ENCODE results near the gene EMP1.

DNA sequence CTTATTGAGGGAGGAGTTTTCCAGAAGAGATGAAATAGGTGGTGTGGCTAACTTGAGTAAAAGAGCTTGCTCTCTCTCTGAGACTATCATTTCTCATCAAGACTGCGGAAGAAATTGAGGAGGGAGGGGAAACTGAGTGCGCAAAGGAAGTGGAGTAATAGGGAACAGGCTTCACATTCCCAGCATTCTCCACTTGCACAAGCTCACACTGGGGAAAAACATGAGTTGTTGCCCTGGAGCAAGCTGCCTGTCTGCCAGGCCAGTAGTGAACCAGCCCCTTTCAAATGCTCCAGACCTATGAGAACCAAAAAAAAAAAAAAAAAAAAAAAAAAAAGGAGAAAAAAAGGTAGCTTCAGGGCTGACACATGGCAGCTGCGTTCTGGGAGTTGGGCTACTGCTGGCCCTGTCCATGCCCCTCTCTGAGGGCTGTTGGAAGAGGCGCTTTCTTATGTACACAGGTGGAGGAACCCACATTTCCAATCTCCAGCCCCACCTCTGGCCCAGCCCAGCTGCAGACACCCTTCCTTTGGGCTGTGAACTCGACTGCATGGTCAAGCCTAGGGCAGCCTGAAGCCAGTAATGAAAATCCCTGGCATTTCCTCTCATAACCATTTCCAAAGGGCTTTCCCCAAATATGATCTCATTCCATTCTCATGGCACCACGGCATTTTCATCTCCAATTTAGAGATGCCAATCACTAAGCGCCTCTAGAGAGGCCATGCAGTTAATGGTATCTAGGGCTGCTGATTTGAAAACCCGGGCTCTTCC lies 32.5 kb upstream of the EMP1 start:
- no peak for TF ChIP-seq EZH2 (IDR thresholded peaks at IDR 0.05; ENCODE audit: borderline replicate concordance, low read length)
- TF ChIP-seq, protein P1, sequence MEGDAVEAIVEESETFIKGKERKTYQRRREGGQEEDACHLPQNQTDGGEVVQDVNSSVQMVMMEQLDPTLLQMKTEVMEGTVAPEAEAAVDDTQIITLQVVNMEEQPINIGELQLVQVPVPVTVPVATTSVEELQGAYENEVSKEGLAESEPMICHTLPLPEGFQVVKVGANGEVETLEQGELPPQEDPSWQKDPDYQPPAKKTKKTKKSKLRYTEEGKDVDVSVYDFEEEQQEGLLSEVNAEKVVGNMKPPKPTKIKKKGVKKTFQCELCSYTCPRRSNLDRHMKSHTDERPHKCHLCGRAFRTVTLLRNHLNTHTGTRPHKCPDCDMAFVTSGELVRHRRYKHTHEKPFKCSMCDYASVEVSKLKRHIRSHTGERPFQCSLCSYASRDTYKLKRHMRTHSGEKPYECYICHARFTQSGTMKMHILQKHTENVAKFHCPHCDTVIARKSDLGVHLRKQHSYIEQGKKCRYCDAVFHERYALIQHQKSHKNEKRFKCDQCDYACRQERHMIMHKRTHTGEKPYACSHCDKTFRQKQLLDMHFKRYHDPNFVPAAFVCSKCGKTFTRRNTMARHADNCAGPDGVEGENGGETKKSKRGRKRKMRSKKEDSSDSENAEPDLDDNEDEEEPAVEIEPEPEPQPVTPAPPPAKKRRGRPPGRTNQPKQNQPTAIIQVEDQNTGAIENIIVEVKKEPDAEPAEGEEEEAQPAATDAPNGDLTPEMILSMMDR (IDR thresholded peaks at IDR 0.05; ENCODE audit: low read length), result no peak
